Thyroid gland (tissue), 4 donors: ENCODE data around the gene BZW2. TPM values are rescaled to one million over a fixed set of nuclear protein-coding genes. Genes with fewer than 3 reads are reported as not detected.
A peak's percentile ranks its signal among the peaks of the same experiment; 100 is the strongest.
"Not testable (repeated sequence)": the region's sequence is repeated elsewhere in the genome, so short reads cannot be mapped to it uniquely, and the experiment has no call there.

Experiments
- DNase-seq, 2 donors: peaks; one replicate each; pipeline ENCODE4 v3.0.0-alpha.2; 2019
- H3K27ac ChIP-seq, 3 donors: fragments of 200-600 bp; sonication (generic); 1 replicate in 2 of 3; 2 replicates in 1 of 3; pipeline ENCODE4 v1.5.1; 2016 to 2019; ENCODE audit warnings: mild to moderate bottlenecking in 1 of 3, moderate library complexity in 1 of 3
- H3K27me3 ChIP-seq: fragments of 200-600 bp; sonication (generic); one replicate; pipeline ENCODE4 v1.5.1; 2019
- H3K36me3 ChIP-seq, 2 donors: fragments of 200-600 bp; sonication (generic); one replicate each; pipeline ENCODE4 v1.5.1; 2016 to 2019
- H3K4me1 ChIP-seq, 2 donors: fragments of 200-600 bp; sonication (generic); one replicate each; pipeline ENCODE4 v1.5.1; 2017 to 2019
- H3K4me3 ChIP-seq, 3 donors: fragments of 200-600 bp; sonication (generic); replicated peaks in 1 of 3; 1 replicate in 2 of 3; 2 replicates in 1 of 3; pipeline ENCODE4 v1.5.1; 2016; ENCODE audit warnings: mild to moderate bottlenecking in 1 of 3
- H3K9me3 ChIP-seq: fragments of 200-600 bp; sonication (generic); one replicate; pipeline ENCODE4 v1.5.1; 2017
- POLR2A ChIP-seq, 2 donors: fragments of 450-650 bp; IDR thresholded peaks; one replicate each; pipeline ENCODE4 v1.6.1; 2017; ENCODE audit warnings: antibody characterized with exemption in 2 of 2, mild to moderate bottlenecking in 2 of 2, moderate library complexity in 1 of 2
- WGBS, 2 donors: methylation state at CpG; one replicate each; pipeline ENCODE4 v1.1.5; 2017; 5-methylcytosine and 5-hydroxymethylcytosine counted together
- intact Hi-C: fragments of 100-400 bp; cut with DNase I; formaldehyde crosslinking; loops from one replicate; pipeline ENCODE4 v1.15.1; 2023
- total RNA-seq, 4 donors: library from RNA; depleted of rRNA; stranded (reverse); fragments of >200 nt; gene quantifications; one replicate each; pipeline ENCODE4 v1.2.3, GENCODE V29; 2016
- TF ChIP-seq, protein P1 (sequence below), 6 experiments: fragments of 200-600 bp in 3 of 6; fragments of 450-650 bp in 3 of 6; sonication (generic) in 3 of 6; IDR thresholded peaks; one replicate each; pipeline ENCODE4 v1.5.1; 2016 to 2019; ENCODE audit warnings: antibody characterized with exemption in 6 of 6, mild to moderate bottlenecking in 2 of 6, inconsistent platforms in 1 of 6, moderate library complexity in 1 of 6

BZW2 gene
- total RNA-seq, 4 donors from 2014 or later: 63.0 to 69.0 (median 66.8) TPM

DNA sequence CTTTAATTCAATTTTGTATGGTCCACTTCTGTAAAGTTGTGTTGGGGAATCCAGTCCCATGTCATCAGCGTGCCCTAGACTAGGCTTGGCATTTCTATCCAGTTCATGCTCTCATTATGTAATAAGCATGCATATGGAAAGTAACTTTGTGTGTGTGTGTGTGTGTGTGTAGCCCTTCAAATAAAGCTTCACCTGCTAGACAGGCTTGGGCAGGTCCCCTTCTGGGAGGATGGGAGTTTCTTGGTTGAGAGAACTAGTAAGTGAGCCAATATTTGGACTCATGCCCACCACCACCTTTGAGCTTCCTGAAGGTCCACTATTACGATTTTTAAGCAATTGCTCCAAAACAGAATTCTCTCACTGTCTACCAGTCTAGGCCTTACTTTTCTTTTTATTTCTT lies 6.9 kb downstream of the BZW2 start:
- peak overlapping the region; percentile 81 to 97 (median 90) for H3K27ac ChIP-seq
- intact Hi-C loops: no loop called here
- TF ChIP-seq POLR2A (IDR thresholded peaks at IDR 0.05): no peak
- TF ChIP-seq, protein P1, sequence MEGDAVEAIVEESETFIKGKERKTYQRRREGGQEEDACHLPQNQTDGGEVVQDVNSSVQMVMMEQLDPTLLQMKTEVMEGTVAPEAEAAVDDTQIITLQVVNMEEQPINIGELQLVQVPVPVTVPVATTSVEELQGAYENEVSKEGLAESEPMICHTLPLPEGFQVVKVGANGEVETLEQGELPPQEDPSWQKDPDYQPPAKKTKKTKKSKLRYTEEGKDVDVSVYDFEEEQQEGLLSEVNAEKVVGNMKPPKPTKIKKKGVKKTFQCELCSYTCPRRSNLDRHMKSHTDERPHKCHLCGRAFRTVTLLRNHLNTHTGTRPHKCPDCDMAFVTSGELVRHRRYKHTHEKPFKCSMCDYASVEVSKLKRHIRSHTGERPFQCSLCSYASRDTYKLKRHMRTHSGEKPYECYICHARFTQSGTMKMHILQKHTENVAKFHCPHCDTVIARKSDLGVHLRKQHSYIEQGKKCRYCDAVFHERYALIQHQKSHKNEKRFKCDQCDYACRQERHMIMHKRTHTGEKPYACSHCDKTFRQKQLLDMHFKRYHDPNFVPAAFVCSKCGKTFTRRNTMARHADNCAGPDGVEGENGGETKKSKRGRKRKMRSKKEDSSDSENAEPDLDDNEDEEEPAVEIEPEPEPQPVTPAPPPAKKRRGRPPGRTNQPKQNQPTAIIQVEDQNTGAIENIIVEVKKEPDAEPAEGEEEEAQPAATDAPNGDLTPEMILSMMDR (IDR thresholded peaks at IDR 0.05): no peak
- DNase-seq: peak; percentile 93 to 95
- H3K4me1 ChIP-seq: peaks cover 67 to 71% of the 10 kb centered on the region in 2 donors
- no peaks in the 10 kb centered on the region for H3K27me3 ChIP-seq
- H3K4me3 ChIP-seq: no peak overlapping the region
- WGBS, 2 donors: 28 to 37% methylated on average over 2 of the region's 2 CpGs
- no peaks in the 10 kb centered on the region for H3K36me3 ChIP-seq
- no peaks in the 10 kb centered on the region for H3K9me3 ChIP-seq

DNA sequence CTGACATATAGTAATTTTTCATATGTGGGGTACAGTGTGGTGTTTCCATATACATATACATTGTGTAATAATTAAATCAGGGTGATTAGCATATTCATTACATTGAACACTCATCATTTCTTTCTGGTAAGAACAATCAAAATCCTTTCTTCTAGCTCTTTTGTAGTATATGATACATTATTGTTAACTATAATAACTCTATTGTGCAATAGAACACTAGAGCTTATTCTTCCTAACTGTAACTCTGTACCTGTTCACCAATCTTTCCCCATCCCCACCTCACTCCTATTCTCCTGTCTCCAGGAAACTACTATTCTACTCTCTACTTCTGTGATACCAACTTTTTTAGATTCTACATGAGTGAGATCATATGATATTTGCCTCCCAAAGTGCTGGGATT lies 9.4 kb downstream of the BZW2 start:
- H3K27ac ChIP-seq: peak overlapping the region; percentile 81 to 97 (median 90)
- no peak overlapping the region for H3K4me3 ChIP-seq
- no peaks in the 10 kb centered on the region for H3K36me3 ChIP-seq
- TF ChIP-seq POLR2A (IDR thresholded peaks at IDR 0.05): no peak
- TF ChIP-seq, protein P1 (IDR thresholded peaks at IDR 0.05): no peak
- H3K9me3 ChIP-seq: no peaks in the 10 kb centered on the region
- H3K4me1 ChIP-seq: peaks cover 48 to 55% of the 10 kb centered on the region in 2 donors
- intact Hi-C loops: no loop called here
- no peak for DNase-seq
- no peaks in the 10 kb centered on the region for H3K27me3 ChIP-seq

DNA sequence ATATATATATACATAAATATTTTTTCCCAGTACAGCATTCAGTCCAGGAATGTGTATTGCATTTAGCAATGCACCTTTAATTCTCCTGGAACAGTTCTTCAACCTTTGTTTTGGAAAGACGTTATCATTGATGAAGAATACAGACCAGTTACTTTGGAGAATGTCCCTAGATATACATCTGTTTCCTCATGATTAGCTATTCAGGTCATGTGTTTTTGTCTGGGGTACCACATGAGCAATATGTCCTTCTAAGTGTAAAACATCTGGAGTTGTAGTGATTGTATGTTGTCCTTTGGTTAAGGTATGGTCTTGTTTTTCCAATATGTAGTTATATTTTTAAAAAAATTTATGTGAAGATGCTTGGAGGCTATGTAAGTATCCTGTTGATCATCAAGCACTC lies 10.2 kb downstream of the BZW2 start:
- Histone ChIP-seq H3K36me3 (no peaks in the 10 kb centered on the region), H3K4me3 (no peak overlapping the region), H3K27me3 (no peaks in the 10 kb centered on the region), H3K4me1 (peaks cover 48 to 58% of the 10 kb centered on the region in 2 donors), H3K27ac (peak overlapping the region in 1 of 3 donors; percentile 81), H3K9me3 (no peaks in the 10 kb centered on the region)
- intact Hi-C loops: no loop called here
- DNase-seq: no peak
- TF ChIP-seq POLR2A (IDR thresholded peaks at IDR 0.05): no peak
- TF ChIP-seq, protein P1 (IDR thresholded peaks at IDR 0.05): no peak
- WGBS, 2 donors: 50% methylated on average over 1 of the region's 1 CpG

DNA sequence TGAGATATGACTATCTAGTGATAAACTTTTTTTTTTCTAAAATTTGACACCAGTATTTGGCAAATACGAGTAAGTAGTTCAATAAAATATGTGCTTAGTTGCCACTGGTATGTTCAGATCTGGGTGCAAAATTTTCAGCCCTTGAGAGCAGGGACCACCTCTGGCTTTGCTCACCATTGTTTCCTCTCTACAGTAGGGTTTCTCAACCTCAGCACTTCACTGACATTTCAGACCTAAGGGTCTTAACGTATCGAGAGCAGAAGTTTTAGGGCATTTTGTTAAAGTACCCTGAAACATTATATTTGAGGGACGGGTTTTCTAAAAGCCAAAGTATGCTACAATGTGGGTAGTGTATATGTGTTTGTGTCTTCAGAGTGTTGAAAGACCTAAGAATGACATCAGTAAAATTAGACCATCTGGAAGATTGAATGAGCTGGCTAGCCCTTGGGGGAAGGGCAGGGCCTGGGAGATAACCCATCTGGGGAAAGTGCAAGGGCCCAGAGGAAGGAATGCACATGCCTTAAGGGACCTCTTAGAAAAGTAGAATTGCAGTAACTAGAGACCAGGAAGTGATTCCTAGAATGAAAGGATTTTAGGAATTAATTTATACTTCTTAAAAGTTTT lies 11.8 kb downstream of the BZW2 start:
- Histone ChIP-seq H3K4me3 (no peak overlapping the region), H3K4me1 (peaks cover 44 to 58% of the 10 kb centered on the region in 2 donors), H3K9me3 (no peaks in the 10 kb centered on the region), H3K27ac (peak overlapping the region in 2 of 3 donors; percentile 18 to 29), H3K36me3 (no peaks in the 10 kb centered on the region), H3K27me3 (no peaks in the 10 kb centered on the region)
- intact Hi-C loops: no loop called here
- no peak for DNase-seq
- TF ChIP-seq, protein P1 (IDR thresholded peaks at IDR 0.05): no peak
- no peak for TF ChIP-seq POLR2A (IDR thresholded peaks at IDR 0.05)
- WGBS, 2 donors: 81 to 85% methylated on average over 4 of the region's 4 CpGs

DNA sequence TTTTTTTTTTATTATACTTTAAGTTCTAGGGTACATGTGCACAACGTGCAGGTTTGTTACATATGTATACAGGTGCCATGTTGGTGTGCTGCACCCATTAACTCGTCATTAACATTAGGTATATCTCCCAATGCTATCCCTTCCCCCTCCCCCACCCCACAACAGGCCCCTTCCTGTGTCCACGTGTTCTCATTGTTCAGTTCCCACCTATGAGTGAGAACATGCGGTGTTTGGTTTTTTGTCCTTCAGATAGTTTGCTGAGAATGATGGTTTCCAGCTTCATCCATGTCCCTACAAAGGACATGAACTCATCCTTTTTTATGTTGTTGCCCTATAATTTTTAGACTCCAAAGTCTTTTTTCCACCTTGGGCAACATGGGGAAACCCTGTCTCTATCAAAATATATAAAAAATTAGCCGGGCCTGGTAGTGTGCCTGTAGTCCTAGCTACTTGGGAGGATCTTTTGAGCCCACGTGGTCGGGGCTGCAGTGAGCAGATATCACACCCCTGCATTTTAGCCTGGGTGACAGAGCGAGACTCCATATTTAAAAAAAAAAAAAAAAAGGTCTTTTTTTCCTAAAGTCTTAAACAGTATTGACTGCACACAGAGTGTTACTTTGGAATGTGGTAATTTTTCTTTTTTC lies 14.0 kb downstream of the BZW2 start:
- peaks cover 30 to 43% of the 10 kb centered on the region in 2 donors for H3K4me1 ChIP-seq
- WGBS, 2 donors: 81 to 88% methylated on average over 8 of the region's 8 CpGs
- H3K27ac ChIP-seq, H3K9me3 ChIP-seq, H3K27me3 ChIP-seq, H3K36me3 ChIP-seq, H3K4me3 ChIP-seq, intact Hi-C loops, DNase-seq: not testable (repeated sequence)
